C4-2B (cell line): Measurements from ENCODE around the gene XRCC6.
"Not testable (repeated sequence)": the region's sequence is repeated elsewhere in the genome, so short reads cannot be mapped to it uniquely, and the experiment has no call there.

Experiments
- H3K27ac ChIP-seq: fragments of 450-650 bp; 2 replicates; pipeline ENCODE4 v1.5.1; 2017
- ZFX ChIP-seq: fragments of 450-650 bp; IDR thresholded peaks from 2 replicates; pipeline ENCODE4 v1.6.1; 2017
- TF ChIP-seq, protein P1 (sequence below): fragments of 450-650 bp; conservative IDR thresholded peaks from 2 replicates; pipeline ENCODE4 v1.5.1; 2017; ENCODE audit warnings: mild to moderate bottlenecking

The XRCC6 gene

DNA sequence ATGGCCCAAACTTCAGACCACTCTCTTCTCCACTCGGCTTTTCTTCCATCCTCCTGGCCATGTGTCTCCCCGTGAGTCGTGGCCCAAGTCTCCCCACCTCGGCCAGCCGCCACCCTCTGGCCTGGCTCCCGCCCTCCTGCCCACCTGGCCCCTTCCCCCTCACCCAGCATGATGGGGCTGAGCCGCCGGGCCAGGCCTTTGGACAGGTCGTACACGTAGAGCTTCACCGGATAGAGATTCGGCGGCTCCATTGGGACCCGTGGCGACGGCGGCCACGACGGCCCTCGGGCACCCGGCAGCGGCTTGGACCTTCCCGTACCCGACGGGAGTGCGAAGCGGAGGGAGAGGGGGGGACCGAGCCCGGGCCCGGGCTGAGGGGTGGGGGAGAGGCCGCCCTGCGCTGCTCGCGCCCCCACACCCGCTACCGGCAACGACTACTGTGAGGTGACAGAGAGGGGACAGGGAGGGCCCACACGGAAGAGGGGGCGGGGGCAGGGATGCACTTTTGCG, 451 bp upstream of the XRCC6 start, which contains the start of gene DESI1:
TSS of gene DESI1 (minus strand) at position 455 of the 510 bp plus-strand sequence. CDS start at position 251, 204 bp downstream.
- TF ChIP-seq, protein P1, sequence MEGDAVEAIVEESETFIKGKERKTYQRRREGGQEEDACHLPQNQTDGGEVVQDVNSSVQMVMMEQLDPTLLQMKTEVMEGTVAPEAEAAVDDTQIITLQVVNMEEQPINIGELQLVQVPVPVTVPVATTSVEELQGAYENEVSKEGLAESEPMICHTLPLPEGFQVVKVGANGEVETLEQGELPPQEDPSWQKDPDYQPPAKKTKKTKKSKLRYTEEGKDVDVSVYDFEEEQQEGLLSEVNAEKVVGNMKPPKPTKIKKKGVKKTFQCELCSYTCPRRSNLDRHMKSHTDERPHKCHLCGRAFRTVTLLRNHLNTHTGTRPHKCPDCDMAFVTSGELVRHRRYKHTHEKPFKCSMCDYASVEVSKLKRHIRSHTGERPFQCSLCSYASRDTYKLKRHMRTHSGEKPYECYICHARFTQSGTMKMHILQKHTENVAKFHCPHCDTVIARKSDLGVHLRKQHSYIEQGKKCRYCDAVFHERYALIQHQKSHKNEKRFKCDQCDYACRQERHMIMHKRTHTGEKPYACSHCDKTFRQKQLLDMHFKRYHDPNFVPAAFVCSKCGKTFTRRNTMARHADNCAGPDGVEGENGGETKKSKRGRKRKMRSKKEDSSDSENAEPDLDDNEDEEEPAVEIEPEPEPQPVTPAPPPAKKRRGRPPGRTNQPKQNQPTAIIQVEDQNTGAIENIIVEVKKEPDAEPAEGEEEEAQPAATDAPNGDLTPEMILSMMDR = no peak
- TF ChIP-seq ZFX = no peak; the same call in 1 of the 2 replicates
- peak within 1 kb of the TSS; percentile 97 for H3K27ac ChIP-seq

DNA sequence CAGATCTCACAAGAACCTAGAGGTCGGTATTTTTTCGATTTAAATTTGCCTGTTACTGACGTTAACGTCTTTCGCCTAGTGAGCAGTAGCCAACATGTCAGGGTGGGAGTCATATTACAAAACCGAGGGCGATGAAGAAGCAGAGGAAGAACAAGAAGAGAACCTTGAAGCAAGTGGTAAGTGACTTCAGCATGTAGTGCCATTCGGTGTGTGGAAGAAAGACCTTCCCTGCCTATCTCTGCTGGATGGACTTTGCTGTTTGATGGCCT, 750 bp downstream of the XRCC6 start:
- H3K27ac ChIP-seq = peak overlapping the region; percentile 97
- TF ChIP-seq, protein P1 = no peak
- no peak for TF ChIP-seq ZFX

DNA sequence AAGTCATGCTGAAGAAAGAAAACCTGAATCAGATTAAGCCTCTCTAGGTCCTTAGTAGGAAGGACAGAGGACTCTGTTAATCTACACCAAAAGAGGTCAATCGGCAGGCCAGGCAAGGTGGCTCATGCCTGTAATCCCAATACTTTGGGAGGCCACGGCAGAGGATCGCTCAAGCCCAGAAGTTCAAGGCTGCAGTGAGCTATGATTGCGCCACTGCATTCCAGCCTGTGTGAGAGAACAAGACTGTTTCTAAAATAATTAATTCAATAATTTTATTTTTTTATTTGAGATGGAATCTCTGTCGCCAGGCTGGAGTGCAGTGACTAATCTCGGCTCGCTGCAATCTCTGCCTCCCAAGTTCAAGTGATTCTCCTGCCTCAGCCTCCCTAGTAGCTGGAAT, 4.5 kb downstream of the XRCC6 start:
- H3K27ac ChIP-seq = no peak overlapping the region
- TF ChIP-seq, protein P1 = no peak
- no peak for TF ChIP-seq ZFX

DNA sequence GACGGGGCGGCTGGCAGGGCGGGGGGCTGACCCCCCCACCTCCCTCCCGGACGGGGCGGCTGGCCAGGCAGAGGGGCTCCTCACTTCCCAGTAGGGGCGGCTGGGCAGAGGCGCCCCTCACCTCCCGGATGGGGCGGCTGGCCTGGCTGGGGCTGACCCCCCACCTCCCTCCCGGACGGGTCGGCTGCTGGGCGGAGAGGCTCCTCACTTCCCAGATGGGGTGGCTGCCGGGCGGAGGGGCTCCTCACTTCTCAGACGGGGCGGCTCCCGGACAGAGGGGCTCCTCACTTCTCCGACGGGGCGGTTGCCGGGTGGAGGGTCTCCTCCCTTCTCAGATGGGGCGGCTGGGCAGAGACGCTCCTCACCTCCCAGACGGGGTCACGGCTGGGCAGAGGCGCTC, 10.0 kb downstream of the XRCC6 start:
- not testable (repeated sequence) for H3K27ac ChIP-seq

DNA sequence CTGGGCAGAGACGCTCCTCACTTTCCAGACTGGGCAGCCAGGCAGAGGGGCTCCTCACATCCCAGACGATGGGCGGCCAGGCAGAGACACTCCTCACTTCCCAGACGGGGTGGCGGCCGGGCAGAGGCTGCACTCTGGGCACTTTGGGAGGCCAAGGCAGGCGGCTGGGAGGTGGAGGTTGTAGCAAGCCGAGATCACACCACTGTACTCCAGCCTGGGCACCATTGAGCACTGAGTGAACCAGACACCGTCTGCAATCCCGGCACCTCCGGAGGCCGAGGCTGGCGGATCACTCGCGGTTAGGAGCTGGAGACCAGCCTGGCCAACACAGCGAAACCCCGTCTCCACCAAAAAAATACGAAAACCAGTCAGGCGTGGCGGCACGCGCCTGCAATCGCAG, 10.5 kb downstream of the XRCC6 start:
- not testable (repeated sequence) for H3K27ac ChIP-seq

DNA sequence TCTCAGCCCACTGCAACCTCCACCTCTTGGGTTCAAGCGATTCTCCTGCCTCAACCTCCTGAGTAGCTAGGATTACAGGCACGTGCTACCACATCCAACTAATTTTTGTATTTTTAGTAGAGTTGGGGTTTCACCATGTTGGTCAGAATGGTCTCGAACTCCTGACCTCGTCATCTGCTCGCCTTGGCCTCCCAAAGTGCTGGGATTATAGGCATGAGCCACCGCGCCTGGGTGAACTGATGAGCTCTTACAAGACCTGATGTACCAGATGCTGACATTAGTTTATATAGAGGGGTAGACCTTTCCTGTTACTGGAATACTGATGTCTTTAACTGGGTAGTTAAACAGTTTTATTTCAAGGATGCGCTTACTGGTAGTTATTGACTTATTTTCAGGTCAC, 13.5 kb downstream of the XRCC6 start:
- H3K27ac ChIP-seq = not testable (repeated sequence)

DNA sequence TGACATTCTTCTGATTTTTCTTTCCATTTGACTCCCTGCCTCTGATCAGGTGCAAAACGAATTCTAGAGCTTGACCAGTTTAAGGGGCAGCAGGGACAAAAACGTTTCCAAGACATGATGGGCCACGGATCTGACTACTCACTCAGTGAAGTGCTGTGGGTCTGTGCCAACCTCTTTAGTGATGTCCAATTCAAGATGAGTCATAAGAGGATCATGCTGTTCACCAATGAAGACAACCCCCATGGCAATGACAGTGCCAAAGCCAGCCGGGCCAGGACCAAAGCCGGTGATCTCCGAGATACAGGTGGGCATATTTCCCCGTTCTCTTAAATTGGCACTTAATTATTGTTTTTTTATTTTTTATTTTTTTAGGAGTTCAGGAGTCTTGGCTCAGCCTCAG, 15.4 kb downstream of the XRCC6 start:
- no peak for TF ChIP-seq ZFX
- TF ChIP-seq, protein P1 = no peak
- no peak overlapping the region for H3K27ac ChIP-seq

DNA sequence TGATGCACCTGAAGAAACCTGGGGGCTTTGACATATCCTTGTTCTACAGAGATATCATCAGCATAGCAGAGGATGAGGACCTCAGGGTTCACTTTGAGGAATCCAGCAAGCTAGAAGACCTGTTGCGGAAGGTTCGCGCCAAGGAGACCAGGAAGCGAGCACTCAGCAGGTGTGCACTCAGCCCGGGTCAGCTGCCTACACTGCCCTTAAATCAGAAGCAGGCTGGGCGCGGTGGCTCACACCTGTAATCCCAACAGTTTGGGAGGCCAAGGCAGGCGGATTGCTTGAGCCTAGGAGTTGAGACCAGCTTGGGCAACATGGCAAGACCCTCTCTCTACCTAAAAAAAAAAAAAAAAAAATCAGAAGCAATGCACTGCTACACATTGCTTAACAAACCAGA, 16.5 kb downstream of the XRCC6 start:
- H3K27ac ChIP-seq = not testable (repeated sequence)

DNA sequence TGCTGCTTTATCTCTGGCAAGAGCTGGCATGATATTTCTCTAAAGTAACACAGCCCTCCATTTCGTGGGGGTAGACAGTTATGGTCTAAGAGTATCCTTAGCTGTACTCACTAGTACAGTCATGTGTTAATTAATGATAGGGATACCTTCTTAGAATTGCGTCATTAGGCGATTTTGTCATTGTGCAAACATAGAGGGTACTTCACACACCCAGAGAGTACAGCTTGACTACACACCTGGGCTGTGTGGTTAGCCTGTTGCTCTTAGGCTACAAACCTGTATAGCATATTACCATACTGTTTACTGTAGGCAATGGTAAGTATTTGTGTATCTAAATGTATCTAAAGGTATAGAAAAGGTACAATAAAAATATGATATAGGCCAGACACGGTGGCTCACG, 17.0 kb downstream of the XRCC6 start:
- TF ChIP-seq ZFX = no peak
- TF ChIP-seq, protein P1 = no peak
- H3K27ac ChIP-seq = no peak overlapping the region

DNA sequence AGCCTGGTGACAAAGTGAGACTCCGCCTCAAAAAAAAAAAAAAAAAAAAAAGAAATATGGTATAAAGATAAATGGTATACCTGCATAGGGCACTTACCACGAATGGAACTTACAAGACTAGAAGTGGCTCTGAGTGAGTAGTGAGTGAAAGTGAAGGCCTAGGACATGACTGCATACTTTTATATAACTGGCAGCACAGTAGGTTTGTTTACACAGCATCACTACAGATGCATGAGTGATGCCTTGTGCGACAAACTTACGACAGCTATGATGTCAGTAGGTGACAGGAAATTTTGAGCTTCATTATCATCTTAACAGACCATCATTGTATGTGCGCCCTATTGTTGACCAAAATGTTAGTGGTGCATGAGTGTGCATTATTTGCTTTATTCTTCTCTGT, 17.7 kb downstream of the XRCC6 start:
- TF ChIP-seq, protein P1 = no peak
- no peak for TF ChIP-seq ZFX
- H3K27ac ChIP-seq = no peak overlapping the region
